GM12878 (cell line): ENCODE measurements around the gene SBF2. TPM values are rescaled to one million over a fixed set of nuclear protein-coding genes. Genes with fewer than 3 reads are reported as not detected.

Experiments used
- CBX5 ChIP-seq: sonication (generic); IDR thresholded peaks from 2 replicates; pipeline ENCODE4 v1.6.1; 2016; ENCODE audit warnings: low read depth, moderate library complexity, mild to moderate bottlenecking, inconsistent platforms
- CEBPB ChIP-seq, 2 experiments: fragments of 150-350 bp in 1 of 2; IDR thresholded peaks; 2 replicates each; pipeline ENCODE4 v1.6.1; 2012 to 2014; ENCODE audit warnings: low read depth in 2 of 2, low read length in 2 of 2, borderline replicate concordance in 1 of 2, inconsistent platforms in 1 of 2
- EP300 ChIP-seq, 2 experiments: fragments of 150-350 bp in 1 of 2; IDR thresholded peaks; 2 replicates each; pipeline ENCODE4 v1.6.1; 2011 to 2012; ENCODE audit warnings: low read depth in 2 of 2, low read length in 2 of 2, borderline replicate concordance in 1 of 2, improper control_type of control experiment in 1 of 2, inconsistent platforms in 1 of 2; ENCODE audit not compliant: control insufficient read depth in 1 of 2
- HDGF ChIP-seq: fragments of 450-650 bp; IDR thresholded peaks from 2 replicates; pipeline ENCODE4 v1.6.1; 2016; ENCODE audit warnings: antibody characterized with exemption
- MYC ChIP-seq: IDR thresholded peaks from 2 replicates; pipeline ENCODE4 v1.6.1; 2011; ENCODE audit warnings: mild to moderate bottlenecking, low read length, moderate library complexity, inconsistent platforms; ENCODE audit not compliant: insufficient read depth, insufficient replicate concordance, insufficient read length, severe bottlenecking
- NFIC ChIP-seq: IDR thresholded peaks from 2 replicates; pipeline ENCODE4 v1.6.1; 2012; ENCODE audit warnings: low read depth, mild to moderate bottlenecking, inconsistent platforms, low read length, moderate library complexity
- RAD51 ChIP-seq: fragments of 450-650 bp; IDR thresholded peaks from 2 replicates; pipeline ENCODE4 v1.6.1; 2016; ENCODE audit warnings: moderate library complexity, mild to moderate bottlenecking, inconsistent platforms
- STAT1 ChIP-seq: fragments of 450-650 bp; conservative IDR thresholded peaks from 2 replicates; pipeline ENCODE4 v1.6.1; 2014; ENCODE audit warnings: antibody characterized with exemption, mild to moderate bottlenecking
- SUZ12 ChIP-seq: fragments of 200-600 bp; sonication (generic); IDR thresholded peaks from one replicate; pipeline ENCODE4 v1.6.1; 2018; ENCODE audit warnings: antibody characterized with exemption, mild to moderate bottlenecking; ENCODE audit not compliant: unreplicated experiment
- TARDBP ChIP-seq: IDR thresholded peaks from 2 replicates; pipeline ENCODE4 v1.6.1; 2016; ENCODE audit warnings: borderline replicate concordance
- ZNF24 ChIP-seq: fragments of 450-650 bp; IDR thresholded peaks from 2 replicates; pipeline ENCODE4 v1.6.1; 2017; ENCODE audit warnings: antibody characterized with exemption, mild to moderate bottlenecking
- ZNF622 ChIP-seq: fragments of 450-650 bp; IDR thresholded peaks from 2 replicates; pipeline ENCODE4 v1.6.1; 2017; ENCODE audit warnings: mild to moderate bottlenecking, inconsistent platforms
- ZSCAN29 ChIP-seq: fragments of 450-650 bp; IDR thresholded peaks from 2 replicates; pipeline ENCODE4 v1.6.1; 2017; ENCODE audit warnings: mild to moderate bottlenecking, moderate library complexity
- polyA plus RNA-seq, 11 experiments: library from polyadenylated mRNA; depleted of rRNA in 4 of 11; unstranded in 6 of 11; stranded (reverse) in 5 of 11; fragments of >200 nt; fragmentation: Nextera tagmentation in 4 of 11; fragmentation: Illumina TruSeq in 1 of 11; extraction: Ambion mirVana in 4 of 11; extraction: Trizol in 1 of 11; gene quantifications; 1 replicate in 1 of 11; 2 replicates in 10 of 11; pipeline versions ENCODE4 v1.2.1 to v1.2.3, GENCODE V29; 2011 to 2016; ENCODE audit warnings: inconsistent platforms in 2 of 11, missing spikeins in 2 of 11, low read depth in 1 of 11
- total RNA-seq, 4 experiments: library from RNA; depleted of rRNA in 3 of 4; stranded (reverse); fragments of >200 nt in 3 of 4; fragmentation: Illumina TruSeq in 1 of 4; extraction: Trizol in 1 of 4; gene quantifications; 2 replicates each; pipeline versions ENCODE4 v1.2.1 to v1.2.3, GENCODE V29; 2013 to 2021
- TF ChIP-seq, protein P1 (sequence below): IDR thresholded peaks from 2 replicates; pipeline ENCODE4 v1.6.1; 2012; ENCODE audit warnings: improper control_type of control experiment, low read depth, low read length; ENCODE audit not compliant: insufficient replicate concordance
- TF ChIP-seq, protein P2 (sequence below): fragments of 450-650 bp; IDR thresholded peaks from 2 replicates; pipeline ENCODE4 v1.6.1; 2018; ENCODE audit warnings: borderline replicate concordance, mild to moderate bottlenecking; ENCODE audit not compliant: partially characterized antibody
- TF ChIP-seq, protein P3 (sequence below): IDR thresholded peaks from 2 replicates; pipeline ENCODE4 v1.6.1; 2012; ENCODE audit warnings: mild to moderate bottlenecking, low read depth, low read length

The SBF2 gene
- total and polyA plus RNA-seq, 10 of the 15 experiments (the other 5 are each of a cell fraction or from before 2014, with no cell fraction given), result 0.24 to 2.3 (median 1.1) TPM

DNA sequence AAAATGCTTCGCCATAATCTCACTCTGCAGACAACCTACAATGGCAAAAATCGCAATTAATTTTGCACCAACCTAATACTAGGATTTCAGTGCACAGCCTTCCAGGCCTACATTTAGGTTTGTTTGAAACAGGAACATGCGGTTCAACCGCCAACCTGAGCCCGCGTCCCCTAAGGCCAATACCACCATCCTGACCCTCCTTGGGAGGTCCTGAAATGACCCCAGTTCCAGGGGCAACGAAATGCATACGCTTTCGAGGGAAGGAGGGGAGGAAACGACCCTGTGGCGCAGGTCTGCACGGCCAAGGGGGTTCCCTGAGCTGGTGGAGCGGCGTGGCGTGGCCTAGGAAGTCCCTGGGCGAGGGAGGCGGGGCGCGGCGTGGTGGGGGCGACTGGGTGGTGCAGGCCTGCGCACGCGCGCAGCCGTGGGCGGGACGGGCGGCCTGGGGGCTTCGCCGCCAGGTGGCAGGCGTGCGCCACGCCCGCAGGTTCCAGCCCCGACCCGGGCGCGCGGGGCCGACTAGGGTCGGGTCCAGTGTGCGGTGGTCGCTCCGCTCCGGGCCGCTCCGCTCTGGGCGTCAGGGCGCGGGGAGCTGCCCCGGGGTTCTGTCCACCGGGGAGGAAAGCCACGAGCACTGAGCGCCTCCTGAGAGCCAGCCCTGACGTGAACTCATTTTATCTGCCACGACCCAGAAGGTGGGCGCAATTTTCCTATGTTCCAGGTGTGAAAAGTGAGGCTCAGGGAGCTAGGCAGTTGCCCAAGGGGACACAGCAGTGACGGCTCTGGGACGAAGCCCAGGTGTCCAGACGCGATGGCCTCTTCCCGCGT is 536.0 kb downstream of the SBF2 start (continued):
- TF ChIP-seq, protein P1, sequence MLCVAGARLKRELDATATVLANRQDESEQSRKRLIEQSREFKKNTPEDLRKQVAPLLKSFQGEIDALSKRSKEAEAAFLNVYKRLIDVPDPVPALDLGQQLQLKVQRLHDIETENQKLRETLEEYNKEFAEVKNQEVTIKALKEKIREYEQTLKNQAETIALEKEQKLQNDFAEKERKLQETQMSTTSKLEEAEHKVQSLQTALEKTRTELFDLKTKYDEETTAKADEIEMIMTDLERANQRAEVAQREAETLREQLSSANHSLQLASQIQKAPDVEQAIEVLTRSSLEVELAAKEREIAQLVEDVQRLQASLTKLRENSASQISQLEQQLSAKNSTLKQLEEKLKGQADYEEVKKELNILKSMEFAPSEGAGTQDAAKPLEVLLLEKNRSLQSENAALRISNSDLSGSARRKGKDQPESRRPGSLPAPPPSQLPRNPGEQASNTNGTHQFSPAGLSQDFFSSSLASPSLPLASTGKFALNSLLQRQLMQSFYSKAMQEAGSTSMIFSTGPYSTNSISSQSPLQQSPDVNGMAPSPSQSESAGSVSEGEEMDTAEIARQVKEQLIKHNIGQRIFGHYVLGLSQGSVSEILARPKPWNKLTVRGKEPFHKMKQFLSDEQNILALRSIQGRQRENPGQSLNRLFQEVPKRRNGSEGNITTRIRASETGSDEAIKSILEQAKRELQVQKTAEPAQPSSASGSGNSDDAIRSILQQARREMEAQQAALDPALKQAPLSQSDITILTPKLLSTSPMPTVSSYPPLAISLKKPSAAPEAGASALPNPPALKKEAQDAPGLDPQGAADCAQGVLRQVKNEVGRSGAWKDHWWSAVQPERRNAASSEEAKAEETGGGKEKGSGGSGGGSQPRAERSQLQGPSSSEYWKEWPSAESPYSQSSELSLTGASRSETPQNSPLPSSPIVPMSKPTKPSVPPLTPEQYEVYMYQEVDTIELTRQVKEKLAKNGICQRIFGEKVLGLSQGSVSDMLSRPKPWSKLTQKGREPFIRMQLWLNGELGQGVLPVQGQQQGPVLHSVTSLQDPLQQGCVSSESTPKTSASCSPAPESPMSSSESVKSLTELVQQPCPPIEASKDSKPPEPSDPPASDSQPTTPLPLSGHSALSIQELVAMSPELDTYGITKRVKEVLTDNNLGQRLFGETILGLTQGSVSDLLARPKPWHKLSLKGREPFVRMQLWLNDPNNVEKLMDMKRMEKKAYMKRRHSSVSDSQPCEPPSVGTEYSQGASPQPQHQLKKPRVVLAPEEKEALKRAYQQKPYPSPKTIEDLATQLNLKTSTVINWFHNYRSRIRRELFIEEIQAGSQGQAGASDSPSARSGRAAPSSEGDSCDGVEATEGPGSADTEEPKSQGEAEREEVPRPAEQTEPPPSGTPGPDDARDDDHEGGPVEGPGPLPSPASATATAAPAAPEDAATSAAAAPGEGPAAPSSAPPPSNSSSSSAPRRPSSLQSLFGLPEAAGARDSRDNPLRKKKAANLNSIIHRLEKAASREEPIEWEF, result no peak
- TF ChIP-seq MYC (peak; percentile 73), ZNF622 (no peak), RAD51 (no peak), EP300 (IDR thresholded peaks at IDR 0.05; ENCODE audit: borderline replicate concordance in 1 of 2, control insufficient read depth in 1 of 2, low read depth in 2 of 2, low read length in 2 of 2) (peak in 1 of 2 experiments; percentile 58; a peak in 1 of 4 replicates), SUZ12 (no peak), HDGF (peak; percentile 89), STAT1 (no peak), ZNF24 (0 out of 2 replicates have a peak, but pooled peaks have one; percentile 22), CEBPB (IDR thresholded peaks at IDR 0.05; ENCODE audit: borderline replicate concordance in 1 of 2, low read depth in 2 of 2, low read length in 2 of 2) (no peak), TARDBP (no peak), ZSCAN29 (0 out of 2 replicates have a peak, but pooled peaks have one; percentile 59), NFIC (no peak), CBX5 (no peak)
- TF ChIP-seq, protein P2, sequence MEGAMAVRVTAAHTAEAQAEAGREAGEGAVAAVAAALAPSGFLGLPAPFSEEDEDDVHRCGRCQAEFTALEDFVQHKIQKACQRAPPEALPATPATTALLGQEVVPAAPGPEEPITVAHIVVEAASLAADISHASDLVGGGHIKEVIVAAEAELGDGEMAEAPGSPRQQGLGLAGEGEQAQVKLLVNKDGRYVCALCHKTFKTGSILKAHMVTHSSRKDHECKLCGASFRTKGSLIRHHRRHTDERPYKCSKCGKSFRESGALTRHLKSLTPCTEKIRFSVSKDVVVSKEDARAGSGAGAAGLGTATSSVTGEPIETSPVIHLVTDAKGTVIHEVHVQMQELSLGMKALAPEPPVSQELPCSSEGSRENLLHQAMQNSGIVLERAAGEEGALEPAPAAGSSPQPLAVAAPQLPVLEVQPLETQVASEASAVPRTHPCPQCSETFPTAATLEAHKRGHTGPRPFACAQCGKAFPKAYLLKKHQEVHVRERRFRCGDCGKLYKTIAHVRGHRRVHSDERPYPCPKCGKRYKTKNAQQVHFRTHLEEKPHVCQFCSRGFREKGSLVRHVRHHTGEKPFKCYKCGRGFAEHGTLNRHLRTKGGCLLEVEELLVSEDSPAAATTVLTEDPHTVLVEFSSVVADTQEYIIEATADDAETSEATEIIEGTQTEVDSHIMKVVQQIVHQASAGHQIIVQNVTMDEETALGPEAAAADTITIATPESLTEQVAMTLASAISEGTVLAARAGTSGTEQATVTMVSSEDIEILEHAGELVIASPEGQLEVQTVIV, result no peak
- TF ChIP-seq, protein P3, sequence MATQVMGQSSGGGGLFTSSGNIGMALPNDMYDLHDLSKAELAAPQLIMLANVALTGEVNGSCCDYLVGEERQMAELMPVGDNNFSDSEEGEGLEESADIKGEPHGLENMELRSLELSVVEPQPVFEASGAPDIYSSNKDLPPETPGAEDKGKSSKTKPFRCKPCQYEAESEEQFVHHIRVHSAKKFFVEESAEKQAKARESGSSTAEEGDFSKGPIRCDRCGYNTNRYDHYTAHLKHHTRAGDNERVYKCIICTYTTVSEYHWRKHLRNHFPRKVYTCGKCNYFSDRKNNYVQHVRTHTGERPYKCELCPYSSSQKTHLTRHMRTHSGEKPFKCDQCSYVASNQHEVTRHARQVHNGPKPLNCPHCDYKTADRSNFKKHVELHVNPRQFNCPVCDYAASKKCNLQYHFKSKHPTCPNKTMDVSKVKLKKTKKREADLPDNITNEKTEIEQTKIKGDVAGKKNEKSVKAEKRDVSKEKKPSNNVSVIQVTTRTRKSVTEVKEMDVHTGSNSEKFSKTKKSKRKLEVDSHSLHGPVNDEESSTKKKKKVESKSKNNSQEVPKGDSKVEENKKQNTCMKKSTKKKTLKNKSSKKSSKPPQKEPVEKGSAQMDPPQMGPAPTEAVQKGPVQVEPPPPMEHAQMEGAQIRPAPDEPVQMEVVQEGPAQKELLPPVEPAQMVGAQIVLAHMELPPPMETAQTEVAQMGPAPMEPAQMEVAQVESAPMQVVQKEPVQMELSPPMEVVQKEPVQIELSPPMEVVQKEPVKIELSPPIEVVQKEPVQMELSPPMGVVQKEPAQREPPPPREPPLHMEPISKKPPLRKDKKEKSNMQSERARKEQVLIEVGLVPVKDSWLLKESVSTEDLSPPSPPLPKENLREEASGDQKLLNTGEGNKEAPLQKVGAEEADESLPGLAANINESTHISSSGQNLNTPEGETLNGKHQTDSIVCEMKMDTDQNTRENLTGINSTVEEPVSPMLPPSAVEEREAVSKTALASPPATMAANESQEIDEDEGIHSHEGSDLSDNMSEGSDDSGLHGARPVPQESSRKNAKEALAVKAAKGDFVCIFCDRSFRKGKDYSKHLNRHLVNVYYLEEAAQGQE, result no peak
